Esophagus muscularis mucosa (tissue), 4 donors: Measurements from ENCODE around the gene HMX3. TPM values are rescaled to one million over a fixed set of nuclear protein-coding genes. Genes with fewer than 3 reads are reported as not detected.

Source experiments
- DNase-seq: peaks from one replicate; pipeline ENCODE4 v3.0.0-alpha.2; 2017; ENCODE audit errors: extremely low spot score
- H3K27ac ChIP-seq, 4 donors: fragments of 200-600 bp; sonication (generic); replicated peaks in 1 of 4; 1 replicate in 3 of 4; 2 replicates in 1 of 4; pipeline ENCODE4 v1.5.1; 2016 to 2019; ENCODE audit warnings: mild to moderate bottlenecking in 1 of 4
- H3K27me3 ChIP-seq, 4 donors: fragments of 200-600 bp; sonication (generic); one replicate each; pipeline versions ENCODE4 v1.5.1 to v1.6.0; 2016 to 2019
- H3K36me3 ChIP-seq, 4 donors: fragments of 200-600 bp; sonication (generic); one replicate each; pipeline ENCODE4 v1.5.1; 2016 to 2019
- H3K4me1 ChIP-seq, 4 donors: fragments of 200-600 bp; sonication (generic); one replicate each; pipeline ENCODE4 v1.5.1; 2016 to 2019
- H3K4me3 ChIP-seq, 4 donors: fragments of 200-600 bp; sonication (generic); 1 replicate in 2 of 4; 2 replicates in 2 of 4; pipeline ENCODE4 v1.5.1; 2016 to 2019; ENCODE audit warnings: mild to moderate bottlenecking in 4 of 4, moderate library complexity in 1 of 4
- H3K9me3 ChIP-seq, 4 donors: fragments of 200-600 bp; sonication (generic); 1 replicate in 3 of 4; 2 replicates in 1 of 4; pipeline ENCODE4 v1.5.1; 2016 to 2019
- EP300 ChIP-seq: sonication (generic); formaldehyde crosslinking; IDR thresholded peaks from one replicate; pipeline ENCODE4 v1.6.1; 2017; ENCODE audit warnings: antibody characterized with exemption
- POLR2A ChIP-seq: fragments of 450-650 bp; IDR thresholded peaks from one replicate; pipeline ENCODE4 v1.6.1; 2017; ENCODE audit warnings: antibody characterized with exemption, moderate library complexity, mild to moderate bottlenecking, low read depth
- POLR2AphosphoS5 ChIP-seq, 2 donors: sonication (generic); formaldehyde crosslinking; IDR thresholded peaks; one replicate each; pipeline ENCODE4 v1.6.1; 2017; ENCODE audit warnings: antibody characterized with exemption in 2 of 2
- WGBS: methylation state at CpG from one replicate; pipeline ENCODE4 v1.1.5; 2018; 5-methylcytosine and 5-hydroxymethylcytosine counted together
- intact Hi-C: fragments of 100-400 bp; cut with DNase I; formaldehyde crosslinking; loops from one replicate; pipeline ENCODE4 v1.15.1; 2023
- total RNA-seq, 4 donors: library from RNA; depleted of rRNA; stranded (reverse); fragments of >200 nt; gene quantifications; one replicate each; pipeline versions ENCODE4 v1.1.0 to v1.2.1, GENCODE V29; 2016
- TF ChIP-seq, protein P1 (sequence below), 3 experiments: fragments of 200-600 bp in 2 of 3; fragments of 450-650 bp in 1 of 3; sonication (generic) in 2 of 3; IDR thresholded peaks; one replicate each; pipeline ENCODE4 v1.5.1; 2017 to 2019; ENCODE audit warnings: antibody characterized with exemption in 3 of 3, mild to moderate bottlenecking in 2 of 3, moderate library complexity in 1 of 3

Gene HMX3
- total RNA-seq, 4 donors from 2014 or later, result not detected

DNA sequence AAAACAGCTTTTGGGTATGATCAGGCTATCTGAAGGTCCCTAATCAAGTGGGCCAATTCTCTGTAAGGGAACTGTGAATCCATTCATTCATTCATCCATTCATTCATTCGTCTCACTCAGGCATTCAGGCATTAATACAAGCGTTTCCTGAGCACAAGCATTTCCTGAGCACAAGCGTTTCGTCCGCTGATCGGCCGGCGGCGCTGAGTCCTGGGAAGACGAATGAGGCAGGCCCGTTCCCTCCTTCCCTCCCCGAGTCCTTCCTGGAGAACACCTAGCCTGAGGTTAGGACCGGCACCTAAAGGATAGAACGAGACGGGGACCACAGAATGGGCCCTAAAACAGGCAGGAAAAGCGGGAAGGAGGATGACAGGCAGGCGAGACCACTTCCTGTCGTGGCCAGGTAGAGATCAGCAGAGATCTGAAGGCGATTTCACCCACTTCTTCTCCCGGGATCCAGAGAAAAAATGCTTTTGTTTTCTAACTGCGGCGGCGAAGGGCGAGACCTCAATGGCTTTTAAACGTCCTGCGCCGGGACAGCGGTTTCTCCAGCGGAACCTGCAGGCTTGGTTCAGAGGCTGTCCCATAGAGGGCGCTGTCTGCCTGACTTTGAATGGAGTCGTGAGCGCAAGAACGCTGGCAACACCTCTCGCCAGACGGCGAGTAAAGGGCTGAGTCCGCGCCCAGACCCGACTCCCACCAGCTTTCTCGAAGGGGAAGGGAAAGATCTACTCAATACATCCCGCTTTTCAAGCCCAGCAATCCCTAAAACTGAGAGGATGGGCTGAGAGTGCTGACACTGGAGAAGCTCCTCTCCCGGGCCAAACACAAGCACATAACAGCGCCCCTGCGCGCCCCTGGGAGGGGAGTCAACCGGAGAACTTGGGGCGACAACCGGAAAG lies 2.9 kb upstream of the HMX3 start:
- peak; percentile 96 for DNase-seq
- Histone ChIP-seq H3K36me3 (no peaks in the 10 kb centered on the region), H3K4me1 (peaks cover 45 to 56% (median 55%) of the 10 kb centered on the region in 4 donors), H3K27me3 (peaks cover 29 to 99% (median 68%) of the 10 kb centered on the region in 4 donors), H3K27ac (no peak overlapping the region), H3K4me3 (peak overlapping the region; percentile 8 to 45 (median 14)), H3K9me3 (peaks cover 0 to 10% (median 6%) of the 10 kb centered on the region in 4 donors)
- intact Hi-C loops, result loop anchor here (1.0 kb wide), 1 partner anchor 426 kb away; no protein-coding TSS in a partner anchor
- 3% methylated on average over 41 of the region's 48 CpGs for WGBS
- TF ChIP-seq EP300 (no peak), POLR2AphosphoS5 (IDR thresholded peaks at IDR 0.05) (no peak)
- TF ChIP-seq, protein P1, sequence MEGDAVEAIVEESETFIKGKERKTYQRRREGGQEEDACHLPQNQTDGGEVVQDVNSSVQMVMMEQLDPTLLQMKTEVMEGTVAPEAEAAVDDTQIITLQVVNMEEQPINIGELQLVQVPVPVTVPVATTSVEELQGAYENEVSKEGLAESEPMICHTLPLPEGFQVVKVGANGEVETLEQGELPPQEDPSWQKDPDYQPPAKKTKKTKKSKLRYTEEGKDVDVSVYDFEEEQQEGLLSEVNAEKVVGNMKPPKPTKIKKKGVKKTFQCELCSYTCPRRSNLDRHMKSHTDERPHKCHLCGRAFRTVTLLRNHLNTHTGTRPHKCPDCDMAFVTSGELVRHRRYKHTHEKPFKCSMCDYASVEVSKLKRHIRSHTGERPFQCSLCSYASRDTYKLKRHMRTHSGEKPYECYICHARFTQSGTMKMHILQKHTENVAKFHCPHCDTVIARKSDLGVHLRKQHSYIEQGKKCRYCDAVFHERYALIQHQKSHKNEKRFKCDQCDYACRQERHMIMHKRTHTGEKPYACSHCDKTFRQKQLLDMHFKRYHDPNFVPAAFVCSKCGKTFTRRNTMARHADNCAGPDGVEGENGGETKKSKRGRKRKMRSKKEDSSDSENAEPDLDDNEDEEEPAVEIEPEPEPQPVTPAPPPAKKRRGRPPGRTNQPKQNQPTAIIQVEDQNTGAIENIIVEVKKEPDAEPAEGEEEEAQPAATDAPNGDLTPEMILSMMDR (IDR thresholded peaks at IDR 0.05), result peak; percentile 79 to 96 (median 86)

DNA sequence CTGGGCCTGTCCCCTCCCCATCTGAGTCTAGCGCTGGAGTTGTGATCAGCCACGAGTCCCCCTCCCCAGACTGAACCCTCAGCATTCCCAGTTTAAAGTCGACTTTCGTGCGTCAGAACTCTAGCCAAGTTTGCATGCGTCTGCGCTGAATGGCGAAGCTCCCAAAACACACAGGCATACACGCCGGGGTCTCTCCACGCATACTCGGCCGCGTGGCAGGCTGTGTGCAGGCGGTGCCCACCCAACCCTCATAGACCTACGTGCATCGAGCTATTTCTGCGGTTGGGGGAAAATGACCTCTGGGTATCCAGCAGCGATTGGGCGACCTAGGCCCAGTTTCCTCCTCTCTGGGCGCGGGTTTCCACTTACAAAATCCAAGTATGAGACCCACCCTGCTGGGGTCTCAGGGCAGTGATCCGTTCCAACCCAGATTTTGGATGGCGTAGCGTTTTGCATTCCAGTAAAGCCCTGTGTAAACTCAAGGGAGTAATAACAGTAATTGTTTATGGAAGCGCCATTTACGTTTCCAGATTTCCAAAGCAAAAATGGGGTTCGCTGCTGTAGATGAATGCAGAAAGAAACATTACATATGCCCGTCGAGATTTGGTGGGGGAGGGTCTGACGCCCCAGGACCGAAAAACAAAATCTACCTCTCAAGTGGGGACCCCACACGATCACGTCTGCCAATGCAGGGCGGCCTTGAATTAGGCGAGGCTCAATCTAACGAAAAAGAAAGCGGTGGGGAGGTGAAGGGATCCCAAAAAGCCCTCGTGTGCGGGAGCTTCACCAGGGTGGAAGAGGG lies 2.0 kb upstream of the HMX3 start:
- H3K9me3 ChIP-seq, result peaks cover 0 to 2% (median 0%) of the 10 kb centered on the region in 4 donors
- H3K27ac ChIP-seq, result no peak overlapping the region
- WGBS, result 9% methylated on average over 16 of the region's 40 CpGs
- no peak for TF ChIP-seq POLR2A
- TF ChIP-seq, protein P1 (IDR thresholded peaks at IDR 0.05), result no peak
- TF ChIP-seq EP300, result no peak
- intact Hi-C loops, result loop anchor here (1.0 kb wide), 1 partner anchor 426 kb away; no protein-coding TSS in a partner anchor
- no peaks in the 10 kb centered on the region for H3K36me3 ChIP-seq
- no peak for DNase-seq
- peak overlapping the region in 3 of 4 donors; percentile 12 to 45 (median 17) for H3K4me3 ChIP-seq
- peaks cover 29 to 99% (median 77%) of the 10 kb centered on the region in 4 donors for H3K27me3 ChIP-seq
- H3K4me1 ChIP-seq, result peaks cover 45 to 59% (median 58%) of the 10 kb centered on the region in 4 donors

DNA sequence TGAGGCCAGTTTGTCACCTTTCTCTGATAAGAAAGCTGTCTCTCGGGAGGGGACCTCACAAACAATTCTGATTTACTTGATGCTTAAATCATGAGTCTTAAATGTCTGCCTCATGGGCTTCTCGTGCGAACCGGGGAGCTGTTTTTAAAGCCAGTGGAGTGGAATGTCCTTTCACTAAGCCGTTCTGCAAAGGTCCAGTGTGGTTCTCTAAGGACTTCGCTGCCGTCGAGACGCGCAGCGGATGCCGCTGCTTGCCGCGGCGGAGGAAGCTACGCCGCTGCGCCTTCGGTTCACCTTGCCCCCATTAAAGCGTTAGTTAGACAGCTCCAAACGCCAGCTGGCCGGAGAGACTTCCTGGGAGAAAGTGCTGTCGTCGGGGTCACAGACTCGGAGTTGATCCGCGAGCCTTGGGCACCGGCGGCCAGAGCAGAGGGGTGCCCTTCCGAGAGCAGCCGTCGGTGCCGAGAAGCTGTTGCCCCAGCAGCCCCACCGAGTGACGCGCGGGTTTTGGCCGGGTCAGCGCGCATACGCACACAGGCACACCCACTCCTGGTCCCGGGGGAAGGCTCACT lies 1.3 kb upstream of the HMX3 start:
- Histone ChIP-seq H3K4me1 (peaks cover 45 to 63% (median 60%) of the 10 kb centered on the region in 4 donors), H3K36me3 (no peaks in the 10 kb centered on the region), H3K4me3 (peak overlapping the region in 3 of 4 donors; percentile 49 to 61 (median 49)), H3K27me3 (peaks cover 29 to 99% (median 84%) of the 10 kb centered on the region in 4 donors), H3K27ac (no peak overlapping the region), H3K9me3 (no peaks in the 10 kb centered on the region)
- 4% methylated on average over 21 of the region's 42 CpGs for WGBS
- intact Hi-C loops, result no loop called here
- DNase-seq, result no peak
- TF ChIP-seq POLR2AphosphoS5 (IDR thresholded peaks at IDR 0.05) (no peak), POLR2A (no peak), EP300 (no peak)
- TF ChIP-seq, protein P1 (IDR thresholded peaks at IDR 0.05), result no peak

DNA sequence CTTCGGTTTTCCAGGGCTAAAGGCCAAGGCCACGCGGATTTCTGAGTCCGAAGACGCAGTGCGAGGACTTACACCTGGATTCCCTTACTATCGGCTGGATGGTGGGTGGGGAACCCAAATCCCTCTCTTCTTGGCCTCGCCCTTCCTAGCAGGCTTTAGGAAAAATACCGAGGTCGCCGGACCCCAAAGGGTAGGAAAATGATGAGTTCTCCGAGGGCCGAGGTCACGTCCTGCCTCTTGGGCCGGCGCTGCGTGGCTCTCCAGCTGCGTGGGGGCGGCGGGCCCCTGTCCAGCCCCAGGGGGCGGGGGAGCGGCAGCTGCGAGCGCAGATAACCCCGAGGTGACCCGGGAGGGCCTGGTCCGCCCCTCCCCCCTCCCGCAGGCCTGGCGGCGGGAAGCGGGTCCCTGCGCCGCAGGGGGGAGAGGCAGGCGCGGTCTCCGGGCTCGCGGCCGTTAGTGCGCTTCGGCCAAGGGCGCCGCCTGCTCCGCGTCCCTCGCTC lies 805 bp upstream of the HMX3 start:
- 0% methylated on average over 6 of the region's 46 CpGs for WGBS
- TF ChIP-seq EP300 (no peak), POLR2A (no peak), POLR2AphosphoS5 (IDR thresholded peaks at IDR 0.05) (no peak)
- TF ChIP-seq, protein P1 (IDR thresholded peaks at IDR 0.05), result no peak
- peaks cover 45 to 69% (median 65%) of the 10 kb centered on the region in 4 donors for H3K4me1 ChIP-seq
- H3K4me3 ChIP-seq, result peak overlapping the region; percentile 49 to 61 (median 50)
- H3K27ac ChIP-seq, result no peak overlapping the region
- H3K36me3 ChIP-seq, result no peaks in the 10 kb centered on the region
- intact Hi-C loops, result no loop called here
- H3K27me3 ChIP-seq, result peaks cover 29 to 99% (median 87%) of the 10 kb centered on the region in 4 donors
- DNase-seq, result no peak
- no peaks in the 10 kb centered on the region for H3K9me3 ChIP-seq
